ENCODE results near the gene ARHGAP22. TPM values are rescaled to one million over a fixed set of nuclear protein-coding genes. Genes with fewer than 3 reads are reported as not detected.

The ARHGAP22 gene
- total RNA-seq, 1 donor from 2014 or later: 6.2 TPM

DNA sequence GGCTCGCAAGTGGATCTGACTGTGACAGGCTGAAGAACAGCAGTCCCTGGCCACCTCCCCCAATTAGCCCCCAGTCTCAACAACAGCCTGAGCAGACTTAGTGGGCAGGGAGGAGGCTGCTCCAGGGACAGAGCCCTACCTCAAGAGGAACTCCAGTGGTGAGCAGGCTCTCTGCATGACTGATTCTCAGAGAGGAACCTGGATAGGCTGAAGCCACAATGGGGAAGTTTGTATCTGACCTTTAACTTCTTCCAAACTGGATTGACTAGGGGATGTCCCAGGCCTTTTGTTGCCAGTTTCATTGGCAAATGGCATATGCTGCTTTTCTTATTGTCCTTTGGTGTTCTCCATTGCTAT, 93.0 kb downstream of the ARHGAP22 start:
- H3K36me3 ChIP-seq (ENCODE audit: insufficient read depth, low read length): peaks cover 3% of the 10 kb centered on the region
- no peaks in the 10 kb centered on the region for H3K4me1 Mint-ChIP-seq (ENCODE audit: low read depth, unreplicated experiment)
- H3K9me3 Mint-ChIP-seq (ENCODE audit: unreplicated experiment): peaks cover 12% of the 10 kb centered on the region
- no peak for TF ChIP-seq EZH2 (IDR thresholded peaks at IDR 0.05; ENCODE audit: insufficient read depth, low read length)
- TF ChIP-seq, protein P1, sequence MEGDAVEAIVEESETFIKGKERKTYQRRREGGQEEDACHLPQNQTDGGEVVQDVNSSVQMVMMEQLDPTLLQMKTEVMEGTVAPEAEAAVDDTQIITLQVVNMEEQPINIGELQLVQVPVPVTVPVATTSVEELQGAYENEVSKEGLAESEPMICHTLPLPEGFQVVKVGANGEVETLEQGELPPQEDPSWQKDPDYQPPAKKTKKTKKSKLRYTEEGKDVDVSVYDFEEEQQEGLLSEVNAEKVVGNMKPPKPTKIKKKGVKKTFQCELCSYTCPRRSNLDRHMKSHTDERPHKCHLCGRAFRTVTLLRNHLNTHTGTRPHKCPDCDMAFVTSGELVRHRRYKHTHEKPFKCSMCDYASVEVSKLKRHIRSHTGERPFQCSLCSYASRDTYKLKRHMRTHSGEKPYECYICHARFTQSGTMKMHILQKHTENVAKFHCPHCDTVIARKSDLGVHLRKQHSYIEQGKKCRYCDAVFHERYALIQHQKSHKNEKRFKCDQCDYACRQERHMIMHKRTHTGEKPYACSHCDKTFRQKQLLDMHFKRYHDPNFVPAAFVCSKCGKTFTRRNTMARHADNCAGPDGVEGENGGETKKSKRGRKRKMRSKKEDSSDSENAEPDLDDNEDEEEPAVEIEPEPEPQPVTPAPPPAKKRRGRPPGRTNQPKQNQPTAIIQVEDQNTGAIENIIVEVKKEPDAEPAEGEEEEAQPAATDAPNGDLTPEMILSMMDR (IDR thresholded peaks at IDR 0.05; ENCODE audit: insufficient read depth, low read depth, low read length): no peak
- no peak overlapping the region for H3K4me2 ChIP-seq (ENCODE audit: low read length)
- peaks cover 2% of the 10 kb centered on the region for H3K36me3 Mint-ChIP-seq (ENCODE audit: low read depth, unreplicated experiment)
- H3K27me3 ChIP-seq (ENCODE audit: insufficient read depth, low read length): no peaks in the 10 kb centered on the region
- no peak overlapping the region for H2AFZ ChIP-seq (ENCODE audit: low read depth, low read length)
- no peaks in the 10 kb centered on the region for H3K9me3 ChIP-seq (ENCODE audit: insufficient read depth, low read depth, low read length)
- H3K27ac Mint-ChIP-seq (ENCODE audit: unreplicated experiment): no peak overlapping the region
- H3K9ac ChIP-seq (ENCODE audit: low read length): no peak overlapping the region
- H3K79me2 ChIP-seq (ENCODE audit: insufficient read depth, low read length): peaks cover 98% of the 10 kb centered on the region
- no peak overlapping the region for H3K4me3 ChIP-seq (ENCODE audit: insufficient read depth, low read depth, low read length)
- no peak overlapping the region for H3K4me3 Mint-ChIP-seq (ENCODE audit: unreplicated experiment)
- peaks cover 3% of the 10 kb centered on the region for H3K4me1 ChIP-seq (ENCODE audit: insufficient read depth, low read length)
- FAIRE-seq: no peak
- H3K27me3 Mint-ChIP-seq (ENCODE audit: low read depth, unreplicated experiment): no peaks in the 10 kb centered on the region
- peaks cover 64% of the 10 kb centered on the region for H4K20me1 ChIP-seq (ENCODE audit: insufficient read depth, low read length)
- no peak for DNase-seq (ENCODE audit: low read depth)
- no peak overlapping the region for H3K27ac ChIP-seq (ENCODE audit: low read depth, low read length)

DNA sequence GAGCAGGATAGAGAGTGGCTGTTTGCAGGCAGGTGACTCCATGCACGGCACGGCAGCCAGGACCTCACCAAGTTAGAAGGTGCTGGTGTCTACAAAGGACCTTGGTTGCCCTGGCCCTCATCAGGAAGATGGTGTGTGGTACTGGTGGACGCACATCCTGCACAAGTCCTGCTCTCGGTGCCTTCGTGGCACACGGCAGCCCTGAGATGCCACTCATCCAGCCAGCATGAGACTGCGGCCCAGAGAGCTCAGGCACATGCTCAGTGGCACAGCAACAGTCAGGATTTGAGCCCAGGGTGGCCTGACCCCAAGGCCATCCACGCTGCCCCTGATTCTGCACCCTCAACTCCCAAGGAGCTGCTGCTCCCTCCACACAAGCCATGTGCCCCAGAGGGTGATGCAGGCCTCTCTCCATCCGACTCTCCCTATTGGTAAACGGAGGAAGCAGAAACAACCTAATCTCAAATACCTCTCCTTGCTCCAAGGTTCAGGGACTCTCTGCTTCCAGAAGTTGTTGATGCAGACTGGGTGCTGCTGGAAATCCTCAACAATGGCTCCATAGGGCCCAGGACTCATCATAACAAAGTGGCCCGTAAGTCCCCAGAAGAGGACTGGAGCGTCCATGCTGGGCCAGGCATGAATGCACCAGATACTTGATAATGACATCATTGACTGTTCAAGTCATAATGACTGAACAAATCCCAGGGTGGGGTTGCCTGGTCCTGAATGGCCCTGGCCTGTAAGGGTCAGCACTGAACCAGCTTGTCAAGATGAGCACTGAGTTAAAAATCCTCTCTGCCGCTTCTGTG, 93.6 kb downstream of the ARHGAP22 start:
- Mint-ChIP-seq H3K36me3 (ENCODE audit: low read depth, unreplicated experiment) (peaks cover 2% of the 10 kb centered on the region), H3K27me3 (ENCODE audit: low read depth, unreplicated experiment) (no peaks in the 10 kb centered on the region), H3K9me3 (ENCODE audit: unreplicated experiment) (peaks cover 12% of the 10 kb centered on the region), H3K4me1 (ENCODE audit: low read depth, unreplicated experiment) (no peaks in the 10 kb centered on the region), H3K4me3 (ENCODE audit: unreplicated experiment) (no peak overlapping the region), H3K27ac (ENCODE audit: unreplicated experiment) (no peak overlapping the region)
- H3K27me3 ChIP-seq (ENCODE audit: insufficient read depth, low read length): no peaks in the 10 kb centered on the region
- no peak for DNase-seq (ENCODE audit: low read depth)
- H3K27ac ChIP-seq (ENCODE audit: low read depth, low read length): no peak overlapping the region
- H3K4me2 ChIP-seq (ENCODE audit: low read length): no peak overlapping the region
- H2AFZ ChIP-seq (ENCODE audit: low read depth, low read length): no peak overlapping the region
- peaks cover 98% of the 10 kb centered on the region for H3K79me2 ChIP-seq (ENCODE audit: insufficient read depth, low read length)
- H4K20me1 ChIP-seq (ENCODE audit: insufficient read depth, low read length): peaks cover 69% of the 10 kb centered on the region
- peaks cover 3% of the 10 kb centered on the region for H3K4me1 ChIP-seq (ENCODE audit: insufficient read depth, low read length)
- H3K9me3 ChIP-seq (ENCODE audit: insufficient read depth, low read depth, low read length): no peaks in the 10 kb centered on the region
- no peak for TF ChIP-seq EZH2 (IDR thresholded peaks at IDR 0.05; ENCODE audit: insufficient read depth, low read length)
- TF ChIP-seq, protein P1 (IDR thresholded peaks at IDR 0.05; ENCODE audit: insufficient read depth, low read depth, low read length): no peak
- H3K4me3 ChIP-seq (ENCODE audit: insufficient read depth, low read depth, low read length): no peak overlapping the region
- peaks cover 3% of the 10 kb centered on the region for H3K36me3 ChIP-seq (ENCODE audit: insufficient read depth, low read length)
- H3K9ac ChIP-seq (ENCODE audit: low read length): no peak overlapping the region
- no peak for FAIRE-seq

All from astrocyte (in vitro differentiated cells and primary cell).